ENCODE data around the gene GON7.
"Not testable (repeated sequence)": the region's sequence is repeated elsewhere in the genome, so short reads cannot be mapped to it uniquely, and the experiment has no call there.

Gene GON7

GRCh38 chr14:93206793-93207467 lies at the start of gene GON7, which contains the start of gene UBR7:
TSS of gene GON7 (minus strand) at chr14:93207065. CDS start at chr14:93207037, 28 bp downstream.
TSS of gene UBR7 (plus strand) at chr14:93207256. CDS start at chr14:93207292, 36 bp downstream.
- peak; percentile 96 for DNase-seq (ENCODE audit: low spot score)

GRCh38 chr14:93249128-93249831 lies 42.4 kb upstream of the GON7 start:
- DNase-seq (ENCODE audit: low spot score) = no peak

GRCh38 chr14:93246534-93246933 lies 39.7 kb upstream of the GON7 start:
- no peak for DNase-seq (ENCODE audit: low spot score)

- no peak for DNase-seq (ENCODE audit: low spot score)
These were observed 39.0 kb upstream of the GON7 start for GRCh38 chr14:93245764-93246420.

GRCh38 chr14:93240678-93241000 lies 33.8 kb upstream of the GON7 start:
- DNase-seq (ENCODE audit: low spot score) = no peak

- no peak for DNase-seq (ENCODE audit: low spot score)
These were observed 33.2 kb upstream of the GON7 start for GRCh38 chr14:93239869-93240677.

GRCh38 chr14:93234798-93235197 lies 27.9 kb upstream of the GON7 start:
- no peak for DNase-seq (ENCODE audit: low spot score)

- not testable (repeated sequence) for DNase-seq (ENCODE audit: low spot score)
These were observed 26.2 kb upstream of the GON7 start for GRCh38 chr14:93233078-93233477.

GRCh38 chr14:93232159-93232558 lies 25.3 kb upstream of the GON7 start:
- no peak for DNase-seq (ENCODE audit: low spot score)

GRCh38 chr14:93231129-93231979 lies 24.5 kb upstream of the GON7 start:
- DNase-seq (ENCODE audit: low spot score) = no peak

- no peak for DNase-seq (ENCODE audit: low spot score)
These were observed 23.7 kb upstream of the GON7 start for GRCh38 chr14:93230539-93230938.

- no peak for DNase-seq (ENCODE audit: low spot score)
These were observed 21.7 kb upstream of the GON7 start for GRCh38 chr14:93228550-93228949.

GRCh38 chr14:93223565-93223964 lies 16.7 kb upstream of the GON7 start:
- DNase-seq (ENCODE audit: low spot score) = no peak

GRCh38 chr14:93220509-93220908 lies 13.6 kb upstream of the GON7 start:
- peak; percentile 28 for DNase-seq (ENCODE audit: low spot score)

GRCh38 chr14:93219103-93219726 lies 12.3 kb upstream of the GON7 start:
- DNase-seq (ENCODE audit: low spot score) = peak; percentile 79

- no peak for DNase-seq (ENCODE audit: low spot score)
These were observed 7.7 kb upstream of the GON7 start for GRCh38 chr14:93214598-93214997.

- DNase-seq (ENCODE audit: low spot score) = peak; percentile 53
These were observed 5.6 kb upstream of the GON7 start for GRCh38 chr14:93212432-93212831.

- peak; percentile 68 for DNase-seq (ENCODE audit: low spot score)
These were observed 823 bp upstream of the GON7 start for GRCh38 chr14:93207468-93208308.

- no peak for DNase-seq (ENCODE audit: low spot score)
These were observed 5.6 kb downstream of the GON7 start for GRCh38 chr14:93201155-93201704.

GRCh38 chr14:93200553-93200952 lies 6.3 kb downstream of the GON7 start:
- no peak for DNase-seq (ENCODE audit: low spot score)

All from NAMALWA (cell line).